Endothelial cell of hepatic sinusoid (primary cell): ENCODE measurements around the gene CEBPZOS.

ENCODE experiments used
- in situ Hi-C: cut with HindIII; loops from 2 replicates; pipeline ENCODE4 v1.10.0; 2017; ENCODE audit warnings: low sequenced_read_pairs

CEBPZOS gene

DNA sequence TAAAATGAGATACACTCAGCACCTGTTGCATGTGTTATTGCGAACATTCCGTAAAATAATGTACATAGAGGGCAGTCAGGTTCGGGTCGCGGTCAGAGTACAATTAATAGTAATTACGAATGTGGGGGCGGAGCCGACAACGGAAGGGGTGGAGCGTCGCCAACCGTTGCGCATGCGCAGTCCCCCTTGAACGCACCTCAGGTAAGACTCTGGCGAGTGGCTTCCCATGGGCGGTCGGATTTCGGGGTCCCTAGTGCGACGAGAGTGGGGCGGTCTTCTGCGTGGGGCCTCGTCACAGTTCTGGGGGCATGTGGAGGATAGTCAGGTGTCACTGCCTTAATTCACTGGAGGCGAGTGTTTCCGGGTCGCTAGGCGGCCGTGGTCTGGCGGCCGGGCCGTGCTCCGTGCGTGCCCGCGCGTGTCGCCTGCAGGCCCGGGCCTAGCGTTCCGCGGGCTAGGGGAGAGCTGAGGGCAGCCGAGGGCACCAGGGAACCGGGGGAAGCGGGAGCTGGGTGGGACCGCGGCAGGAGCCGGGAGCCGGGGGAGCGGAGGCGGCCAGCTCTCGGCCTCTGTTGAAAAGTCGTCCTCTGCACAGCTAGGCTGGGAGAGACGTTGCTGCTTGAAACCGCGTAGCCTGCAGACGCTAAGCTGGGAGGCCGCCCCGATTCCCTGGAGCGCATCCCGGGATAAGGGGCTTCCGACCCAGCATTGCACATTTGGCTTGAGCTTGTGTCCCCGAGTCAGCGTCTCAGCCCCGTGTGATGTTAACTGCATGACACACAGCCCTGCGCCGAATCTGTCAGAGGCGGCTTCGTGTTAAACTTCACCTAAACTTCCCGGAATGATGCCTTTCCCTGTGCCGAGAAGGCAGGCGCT is at the start of gene CEBPZOS:
CEBPZOS (plus strand) TSS at position 177 of the 876 bp plus-strand sequence. CDS start 3,209 bp downstream, outside the sequence.
- in situ Hi-C loops = no loop called here

DNA sequence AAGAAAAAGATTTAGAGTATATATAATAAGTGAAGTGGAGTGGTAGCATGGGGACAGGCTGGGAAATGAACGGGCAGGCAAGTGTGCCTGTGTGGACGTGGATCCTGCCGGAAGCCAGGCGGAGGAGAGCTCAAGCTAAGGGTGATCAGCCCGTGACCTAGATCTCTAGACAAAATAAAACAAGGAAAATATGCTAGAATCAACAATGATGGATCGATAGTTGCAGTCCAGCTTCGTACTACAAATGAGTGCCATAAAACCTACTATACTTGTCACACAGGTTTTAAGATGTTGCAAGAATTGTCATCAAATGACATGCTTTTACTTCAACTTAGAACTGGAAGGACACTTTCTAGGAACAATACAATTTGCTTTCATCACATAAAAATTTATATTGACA is 48.0 kb upstream of the CEBPZOS start:
- in situ Hi-C loops = no loop called here

GRCh38 chr2:37149626-37150322 is 46.5 kb upstream of the CEBPZOS start:
- in situ Hi-C loops = no loop called here

- in situ Hi-C loops = no loop called here
These were observed 43.1 kb upstream of the CEBPZOS start for GRCh38 chr2:37153224-37153623.

DNA sequence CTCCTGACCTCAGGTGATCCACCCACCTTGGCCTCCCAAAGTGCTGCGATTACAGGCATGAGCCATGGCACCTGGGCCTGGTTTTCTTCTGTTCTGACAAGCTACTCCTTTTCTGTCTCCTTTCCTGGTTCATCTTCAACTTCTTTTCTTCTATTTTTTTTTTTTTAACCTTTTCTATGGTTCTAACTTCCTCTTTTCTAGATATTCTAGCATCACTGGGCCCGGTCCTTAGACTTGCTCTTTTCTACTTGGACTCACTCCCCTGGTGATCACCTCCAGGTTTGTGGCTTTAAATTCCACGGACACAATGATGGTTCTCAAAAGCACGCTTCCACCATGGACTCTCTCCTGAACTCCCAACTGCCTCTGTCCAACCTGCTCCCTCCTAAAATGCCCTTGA is 41.5 kb upstream of the CEBPZOS start:
- in situ Hi-C loops = no loop called here

- in situ Hi-C loops = no loop called here
These were observed 40.0 kb upstream of the CEBPZOS start for GRCh38 chr2:37156071-37156856.

GRCh38 chr2:37156857-37157714 is 39.2 kb upstream of the CEBPZOS start, which contains the start of gene EIF2AK2:
Gene EIF2AK2, minus strand, starts transcription at chr2:37156980. Its CDS starts 9,174 bp downstream, at chr2:37147806.
- in situ Hi-C loops = no loop called here

DNA sequence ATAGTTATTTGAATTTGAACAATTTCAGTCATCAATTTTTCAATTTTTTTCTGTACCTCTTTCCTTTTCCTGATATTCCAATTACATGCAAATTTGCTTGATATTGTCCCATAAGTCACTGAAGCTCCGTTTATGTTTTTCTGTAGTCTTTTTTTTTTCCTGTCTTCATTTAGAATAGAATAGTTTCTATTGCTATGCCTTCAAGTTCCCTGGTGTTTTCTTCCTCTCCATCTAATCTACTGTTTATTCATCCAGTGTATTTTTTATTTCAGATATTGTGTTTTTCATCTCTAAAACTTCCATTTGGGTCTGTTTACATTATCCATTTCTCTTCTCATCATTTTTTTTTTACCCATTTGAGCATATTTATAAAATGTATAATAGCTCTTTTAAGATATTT is 31.5 kb upstream of the CEBPZOS start:
- in situ Hi-C loops = no loop called here

- in situ Hi-C loops = no loop called here
These were observed 28.6 kb upstream of the CEBPZOS start for GRCh38 chr2:37167636-37168180.

- in situ Hi-C loops = no loop called here
These were observed 27.9 kb upstream of the CEBPZOS start for GRCh38 chr2:37168217-37168981.

DNA sequence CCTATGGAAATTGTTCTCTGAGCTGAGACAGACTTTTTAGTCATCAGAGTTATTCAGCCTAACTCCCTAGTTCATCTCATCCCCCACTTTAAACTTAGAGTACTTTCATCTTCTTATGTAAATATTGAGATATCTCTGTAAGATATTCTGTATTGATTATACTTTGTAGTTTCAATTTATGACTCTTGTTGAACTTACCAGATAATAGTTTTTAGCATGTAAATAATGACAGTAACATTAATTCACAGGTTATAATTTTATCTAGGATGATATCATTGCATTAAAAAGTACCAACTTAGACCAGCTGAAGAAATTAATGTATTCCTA is 24.7 kb upstream of the CEBPZOS start:
- in situ Hi-C loops = no loop called here

GRCh38 chr2:37173741-37174140 is 22.6 kb upstream of the CEBPZOS start:
- in situ Hi-C loops = no loop called here

GRCh38 chr2:37180006-37180639 is 16.2 kb upstream of the CEBPZOS start:
- in situ Hi-C loops = no loop called here

- in situ Hi-C loops = no loop called here
These were observed 15.7 kb upstream of the CEBPZOS start for GRCh38 chr2:37180640-37181039.

- in situ Hi-C loops = no loop called here
These were observed 14.3 kb upstream of the CEBPZOS start for GRCh38 chr2:37181726-37182684.

DNA sequence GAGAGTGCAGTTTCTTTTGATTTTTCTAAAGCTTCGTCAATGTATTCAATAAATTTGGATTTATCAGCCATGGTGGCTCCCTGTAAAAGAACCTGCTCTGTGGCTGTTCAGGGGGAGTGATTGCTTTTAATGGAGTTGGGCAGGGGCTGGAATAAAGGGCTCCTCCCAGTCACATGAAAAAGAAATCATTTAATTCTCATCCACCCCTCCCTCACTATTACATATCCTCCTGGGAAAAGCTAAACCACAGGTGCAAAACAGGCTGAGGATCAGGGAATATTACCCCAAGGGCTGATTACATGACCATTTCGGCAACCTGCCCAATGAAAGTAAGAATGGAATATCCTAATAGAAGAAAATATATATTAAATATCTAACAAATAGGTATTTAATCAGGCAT is 7.7 kb upstream of the CEBPZOS start, which contains the start of gene SULT6B1:
SULT6B1 (minus strand) TSS at position 101 of the 400 bp plus-strand sequence; CDS start at position 71, 30 bp downstream.
- in situ Hi-C loops = no loop called here

GRCh38 chr2:37189452-37190153 is 6.7 kb upstream of the CEBPZOS start:
- in situ Hi-C loops = no loop called here
